GM18909 (cell line): Measurements from ENCODE around the gene RBMY1E.
"Not testable (repeated sequence)": the region's sequence is repeated elsewhere in the genome, so short reads cannot be mapped to it uniquely, and the experiment has no call there.

ENCODE experiments used
- ATAC-seq: cut with Tn5 transposase; IDR thresholded peaks from one replicate; pipeline ENCODE4 v1.9.1; 2021; ENCODE audit warnings: mild to moderate bottlenecking; ENCODE audit not compliant: unreplicated experiment, poor library complexity

RBMY1E gene

GRCh38 chrY:21917932-21918331 is at the start of gene RBMY1E:
Gene RBMY1E, minus strand, starts transcription at chrY:21918032. Its CDS starts 1,978 bp downstream, at chrY:21916054.
- not testable (repeated sequence) for ATAC-seq

- not testable (repeated sequence) for ATAC-seq
Observed at GRCh38 chrY:21894426-21894825, 23.4 kb downstream of the RBMY1E start, which contains the start of gene RBMY1D. Gene RBMY1D, minus strand, starts transcription at chrY:21894526. Its CDS starts 2,013 bp downstream, at chrY:21892513.

GRCh38 chrY:21869407-21870076 is 48.3 kb downstream of the RBMY1E start:
- not testable (repeated sequence) for ATAC-seq
